Measurements from ENCODE around the gene TTYH3. TPM values are rescaled to one million over a fixed set of nuclear protein-coding genes. Genes with fewer than 3 reads are reported as not detected.
A peak's percentile ranks its signal among the peaks of the same experiment; 100 is the strongest.

The TTYH3 gene
- total and polyA plus RNA-seq, 2 of the 13 experiments (the other 11 are each of a cell fraction or from before 2014, with no cell fraction given) = 26.3 to 50.0 TPM

- TF ChIP-seq ZBTB10 (CRISPR knock-in tag; IDR thresholded peaks at IDR 0.05; ENCODE audit: borderline replicate concordance) (no peak; the same call in 1 of the 2 replicates), RAD21 (CRISPR knock-in tag; IDR thresholded peaks at IDR 0.05) (no peak), ZFP1 (CRISPR knock-in tag; IDR thresholded peaks at IDR 0.05) (peak; percentile 43; the same call in 1 of the 2 replicates), NCOA2 (CRISPR knock-in tag; IDR thresholded peaks at IDR 0.05) (peak; percentile 67), FOXP4 (CRISPR knock-in tag; IDR thresholded peaks at IDR 0.05) (peak; percentile 70), GPBP1L1 (CRISPR knock-in tag; IDR thresholded peaks at IDR 0.05) (no peak), REST (IDR thresholded peaks at IDR 0.05; ENCODE audit: borderline replicate concordance in 1 of 2, low read depth in 1 of 2, low read length in 2 of 2) (peak in 1 of 2 experiments; percentile 30; a peak in 1 of 4 replicates), YEATS2 (CRISPR knock-in tag; IDR thresholded peaks at IDR 0.05; ENCODE audit: borderline replicate concordance) (peak; percentile 68; the same call in 1 of the 2 replicates), NCOA1 (CRISPR knock-in tag; IDR thresholded peaks at IDR 0.05) (0 out of 2 replicates have a peak, but pooled peaks have one; percentile 41), ZNF782 (CRISPR knock-in tag; IDR thresholded peaks at IDR 0.05; ENCODE audit: borderline replicate concordance) (no peak; the same call in 1 of the 2 replicates), ZNF740 (CRISPR knock-in tag; IDR thresholded peaks at IDR 0.05) (peak; percentile 78), ZFY (CRISPR knock-in tag; IDR thresholded peaks at IDR 0.05) (peak; percentile 33; the same call in 1 of the 2 replicates), ZBTB37 (CRISPR knock-in tag; IDR thresholded peaks at IDR 0.05) (no peak), ZSCAN12 (CRISPR knock-in tag; IDR thresholded peaks at IDR 0.05) (no peak)
These were observed 9.7 kb upstream of the TTYH3 start (continued) for GRCh38 chr7:2621948-2622640.

Data from HepG2 (cell line).